ENCODE results near the gene MCEMP1.

The MCEMP1 gene

DNA sequence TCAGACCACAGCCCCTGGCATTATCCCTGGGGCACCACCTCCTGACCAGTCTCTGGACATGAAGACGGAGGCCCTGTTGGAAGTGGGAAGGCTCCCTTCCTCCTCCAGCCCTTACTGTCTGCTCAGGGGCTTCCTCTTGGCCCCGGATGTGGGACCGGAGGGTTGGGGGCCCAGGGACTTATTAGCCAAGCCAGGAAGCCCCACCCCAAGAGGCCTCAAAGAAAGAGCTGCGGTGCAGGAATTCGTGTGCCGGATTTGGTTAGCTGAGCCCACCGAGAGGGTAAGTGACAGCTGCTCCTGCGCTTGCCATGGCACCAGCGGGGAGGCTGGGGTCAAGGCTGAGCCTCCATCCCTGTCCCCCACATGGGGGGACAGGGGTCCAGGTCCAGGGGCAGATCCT lies 8.0 kb upstream of the MCEMP1 start, which contains the start of gene RETN:
Gene RETN (plus strand): TSS at position 208 of the 400 bp plus-strand sequence. CDS start 278 bp downstream, outside the sequence.
- Histone ChIP-seq H3K9me2 (replicated peaks; ENCODE audit: control insufficient read depth, low read length) (no peaks in the 10 kb centered on the region), H3K4me1 (ENCODE audit: control insufficient read depth, low read length) (peaks cover 1% of the 10 kb centered on the region), H4K20me1 (ENCODE audit: control insufficient read depth, insufficient read depth, low read depth, low read length) (no peaks in the 10 kb centered on the region), H3K4me3 (ENCODE audit: low read length) (no peak within 1 kb of the TSS), H3K27ac (ENCODE audit: low read depth, low read length) (no peak within 1 kb of the TSS), H3K79me2 (ENCODE audit: control insufficient read depth, low read length) (no peaks in the 10 kb centered on the region), H3K4me2 (ENCODE audit: low read length) (no peak within 1 kb of the TSS), H3K36me3 (ENCODE audit: control insufficient read depth, low read length) (no peaks in the 10 kb centered on the region), H3F3A (ENCODE audit: control insufficient read depth, insufficient read depth) (no peaks in the 10 kb centered on the region), H3K9me3 (ENCODE audit: control insufficient read depth, insufficient read depth, low read length) (peaks cover 4% of the 10 kb centered on the region; the same call in 1 of the 2 replicates), H3K27me3 (ENCODE audit: control insufficient read depth, low read length) (peaks cover 5% of the 10 kb centered on the region)
- TF ChIP-seq EZH2phosphoT487 (IDR thresholded peaks at IDR 0.05; ENCODE audit: borderline replicate concordance, low read length), result no peak
- TF ChIP-seq, protein P1, sequence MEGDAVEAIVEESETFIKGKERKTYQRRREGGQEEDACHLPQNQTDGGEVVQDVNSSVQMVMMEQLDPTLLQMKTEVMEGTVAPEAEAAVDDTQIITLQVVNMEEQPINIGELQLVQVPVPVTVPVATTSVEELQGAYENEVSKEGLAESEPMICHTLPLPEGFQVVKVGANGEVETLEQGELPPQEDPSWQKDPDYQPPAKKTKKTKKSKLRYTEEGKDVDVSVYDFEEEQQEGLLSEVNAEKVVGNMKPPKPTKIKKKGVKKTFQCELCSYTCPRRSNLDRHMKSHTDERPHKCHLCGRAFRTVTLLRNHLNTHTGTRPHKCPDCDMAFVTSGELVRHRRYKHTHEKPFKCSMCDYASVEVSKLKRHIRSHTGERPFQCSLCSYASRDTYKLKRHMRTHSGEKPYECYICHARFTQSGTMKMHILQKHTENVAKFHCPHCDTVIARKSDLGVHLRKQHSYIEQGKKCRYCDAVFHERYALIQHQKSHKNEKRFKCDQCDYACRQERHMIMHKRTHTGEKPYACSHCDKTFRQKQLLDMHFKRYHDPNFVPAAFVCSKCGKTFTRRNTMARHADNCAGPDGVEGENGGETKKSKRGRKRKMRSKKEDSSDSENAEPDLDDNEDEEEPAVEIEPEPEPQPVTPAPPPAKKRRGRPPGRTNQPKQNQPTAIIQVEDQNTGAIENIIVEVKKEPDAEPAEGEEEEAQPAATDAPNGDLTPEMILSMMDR (IDR thresholded peaks at IDR 0.05; ENCODE audit: low read depth, low read length, poor library complexity, severe bottlenecking), result no peak

DNA sequence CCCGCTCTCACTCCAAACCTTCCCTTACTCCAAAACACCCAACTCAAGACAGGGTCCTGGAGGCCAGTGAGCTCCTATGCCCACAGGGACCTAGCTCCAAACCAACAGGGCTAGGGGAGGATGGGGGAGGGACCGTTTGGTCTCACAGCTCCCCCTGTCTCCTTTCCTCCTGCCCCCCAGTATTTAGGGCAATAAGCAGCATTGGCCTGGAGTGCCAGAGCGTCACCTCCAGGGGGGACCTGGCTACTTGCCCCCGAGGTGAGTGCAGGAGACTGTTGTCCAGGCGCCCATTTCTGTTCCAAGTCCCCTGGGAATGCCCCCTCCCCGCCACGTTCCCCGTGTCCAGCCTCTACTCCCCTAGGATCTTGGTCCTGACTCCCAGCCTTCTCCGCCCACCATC lies 7.2 kb upstream of the MCEMP1 start:
- Histone ChIP-seq H4K20me1 (ENCODE audit: control insufficient read depth, insufficient read depth, low read depth, low read length) (no peaks in the 10 kb centered on the region), H3K27me3 (ENCODE audit: control insufficient read depth, low read length) (peaks cover 5% of the 10 kb centered on the region), H3K27ac (ENCODE audit: low read depth, low read length) (no peak overlapping the region), H3F3A (ENCODE audit: control insufficient read depth, insufficient read depth) (no peaks in the 10 kb centered on the region), H3K9me2 (replicated peaks; ENCODE audit: control insufficient read depth, low read length) (no peaks in the 10 kb centered on the region), H3K4me1 (ENCODE audit: control insufficient read depth, low read length) (peaks cover 9% of the 10 kb centered on the region), H3K9me3 (ENCODE audit: control insufficient read depth, insufficient read depth, low read length) (peaks cover 7% of the 10 kb centered on the region; the same call in 1 of the 2 replicates), H3K4me2 (ENCODE audit: low read length) (no peak overlapping the region), H3K36me3 (ENCODE audit: control insufficient read depth, low read length) (no peaks in the 10 kb centered on the region), H3K79me2 (ENCODE audit: control insufficient read depth, low read length) (no peaks in the 10 kb centered on the region), H3K4me3 (ENCODE audit: low read length) (no peak overlapping the region)
- TF ChIP-seq EZH2phosphoT487 (IDR thresholded peaks at IDR 0.05; ENCODE audit: borderline replicate concordance, low read length), result no peak
- TF ChIP-seq, protein P1 (IDR thresholded peaks at IDR 0.05; ENCODE audit: low read depth, low read length, poor library complexity, severe bottlenecking), result no peak

DNA sequence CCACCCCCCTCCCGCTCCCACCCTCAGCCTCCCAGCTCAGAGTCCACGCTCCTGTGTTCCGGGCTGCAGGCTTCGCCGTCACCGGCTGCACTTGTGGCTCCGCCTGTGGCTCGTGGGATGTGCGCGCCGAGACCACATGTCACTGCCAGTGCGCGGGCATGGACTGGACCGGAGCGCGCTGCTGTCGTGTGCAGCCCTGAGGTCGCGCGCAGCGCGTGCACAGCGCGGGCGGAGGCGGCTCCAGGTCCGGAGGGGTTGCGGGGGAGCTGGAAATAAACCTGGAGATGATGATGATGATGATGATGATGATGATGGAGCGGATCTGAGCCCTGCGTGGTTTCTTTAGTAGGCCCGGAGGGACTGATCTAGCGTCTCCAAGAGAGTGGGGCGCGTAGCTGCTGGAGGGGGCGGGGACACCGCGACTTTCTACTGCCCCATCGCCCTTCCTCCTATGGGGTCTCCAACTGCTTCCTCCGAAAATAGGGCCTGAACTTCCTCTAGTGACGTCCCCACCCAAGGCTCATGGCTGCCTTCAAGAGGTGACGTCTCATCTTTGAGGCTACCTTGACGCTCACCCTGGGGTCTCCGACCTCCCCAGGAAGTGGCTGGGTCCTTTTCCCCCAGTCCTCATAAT lies 6.6 kb upstream of the MCEMP1 start:
- peaks cover 12% of the 10 kb centered on the region for H3K4me1 ChIP-seq (ENCODE audit: control insufficient read depth, low read length)
- H3K9me2 ChIP-seq (replicated peaks; ENCODE audit: control insufficient read depth, low read length), result no peaks in the 10 kb centered on the region
- peaks cover 7% of the 10 kb centered on the region; the same call in 1 of the 2 replicates for H3K9me3 ChIP-seq (ENCODE audit: control insufficient read depth, insufficient read depth, low read length)
- H4K20me1 ChIP-seq (ENCODE audit: control insufficient read depth, insufficient read depth, low read depth, low read length), result no peaks in the 10 kb centered on the region
- no peak overlapping the region for H3K27ac ChIP-seq (ENCODE audit: low read depth, low read length)
- no peak overlapping the region for H3K4me3 ChIP-seq (ENCODE audit: low read length)
- no peaks in the 10 kb centered on the region for H3K36me3 ChIP-seq (ENCODE audit: control insufficient read depth, low read length)
- H3K79me2 ChIP-seq (ENCODE audit: control insufficient read depth, low read length), result no peaks in the 10 kb centered on the region
- peak overlapping the region; percentile 30; the same call in 1 of the 2 replicates for H3K4me2 ChIP-seq (ENCODE audit: low read length)
- no peaks in the 10 kb centered on the region for H3F3A ChIP-seq (ENCODE audit: control insufficient read depth, insufficient read depth)
- TF ChIP-seq, protein P1 (IDR thresholded peaks at IDR 0.05; ENCODE audit: low read depth, low read length, poor library complexity, severe bottlenecking), result no peak
- no peak for TF ChIP-seq EZH2phosphoT487 (IDR thresholded peaks at IDR 0.05; ENCODE audit: borderline replicate concordance, low read length)
- peaks cover 5% of the 10 kb centered on the region for H3K27me3 ChIP-seq (ENCODE audit: control insufficient read depth, low read length)

Measured in DOHH2 (cell line).